GM19463 (cell line): ENCODE measurements around the gene ZNF420.
"Not testable (repeated sequence)": the region's sequence is repeated elsewhere in the genome, so short reads cannot be mapped to it uniquely, and the experiment has no call there.

Experiments used
- ATAC-seq: cut with Tn5 transposase; IDR thresholded peaks from one replicate; pipeline ENCODE4 v1.9.1; 2021; ENCODE audit warnings: mild to moderate bottlenecking, moderate library complexity; ENCODE audit not compliant: unreplicated experiment

The ZNF420 gene

GRCh38 chr19:37077934-37078716 lies at the start of gene ZNF420:
Gene ZNF420 (plus strand): TSS chr19:37078433. CDS start chr19:37089119, 10,686 bp downstream.
- peak; percentile 95 for ATAC-seq

GRCh38 chr19:37045140-37045539 lies 33.1 kb upstream of the ZNF420 start:
- no peak for ATAC-seq

- no peak for ATAC-seq
These were observed 22.9 kb upstream of the ZNF420 start for GRCh38 chr19:37055330-37055729.

- ATAC-seq = no peak
These were observed 21.5 kb upstream of the ZNF420 start for GRCh38 chr19:37056776-37057175.

- no peak for ATAC-seq
These were observed 19.1 kb upstream of the ZNF420 start for GRCh38 chr19:37059142-37059541.

- not testable (repeated sequence) for ATAC-seq
These were observed 13.3 kb upstream of the ZNF420 start for GRCh38 chr19:37064886-37065285.

GRCh38 chr19:37074111-37074510 lies 4.1 kb upstream of the ZNF420 start:
- ATAC-seq = no peak

GRCh38 chr19:37074819-37075362 lies 3.3 kb upstream of the ZNF420 start:
- ATAC-seq = no peak

GRCh38 chr19:37076524-37076923 lies 1.7 kb upstream of the ZNF420 start:
- not testable (repeated sequence) for ATAC-seq

- no peak for ATAC-seq
These were observed 716 bp upstream of the ZNF420 start for GRCh38 chr19:37077501-37077933.

GRCh38 chr19:37078717-37079032 lies 442 bp downstream of the ZNF420 start:
- no peak for ATAC-seq

GRCh38 chr19:37079238-37079637 lies 1.0 kb downstream of the ZNF420 start:
- no peak for ATAC-seq

- no peak for ATAC-seq
These were observed 4.1 kb downstream of the ZNF420 start for GRCh38 chr19:37082307-37082706.

GRCh38 chr19:37087110-37087509 lies 8.9 kb downstream of the ZNF420 start:
- ATAC-seq = no peak

GRCh38 chr19:37095859-37096258 lies 17.6 kb downstream of the ZNF420 start:
- no peak for ATAC-seq

GRCh38 chr19:37098570-37098969 lies 20.3 kb downstream of the ZNF420 start:
- ATAC-seq = no peak

GRCh38 chr19:37104135-37104534 lies 25.9 kb downstream of the ZNF420 start:
- ATAC-seq = not testable (repeated sequence)

GRCh38 chr19:37111753-37112152 lies 33.5 kb downstream of the ZNF420 start:
- ATAC-seq = not testable (repeated sequence)

GRCh38 chr19:37114001-37114400 lies 35.8 kb downstream of the ZNF420 start:
- ATAC-seq = no peak

- ATAC-seq = not testable (repeated sequence)
These were observed 43.9 kb downstream of the ZNF420 start for GRCh38 chr19:37122093-37122492.

- no peak for ATAC-seq
These were observed 50.0 kb downstream of the ZNF420 start for GRCh38 chr19:37127999-37128820.

GRCh38 chr19:37128821-37129177 lies 50.6 kb downstream of the ZNF420 start:
- ATAC-seq = no peak
